ENCODE data around the gene VPREB3. TPM values are rescaled to one million over a fixed set of nuclear protein-coding genes. Genes with fewer than 3 reads are reported as not detected.

Gene VPREB3
- total RNA-seq, 1 experiment from 2014 or later = 2.4 TPM

- TF ChIP-seq ZBTB33 (IDR thresholded peaks at IDR 0.05; ENCODE audit: extremely low read depth, insufficient replicate concordance, low read length) (no peak), ELF1 (IDR thresholded peaks at IDR 0.05; ENCODE audit: borderline replicate concordance, low read depth) (no peak), SP1 (IDR thresholded peaks at IDR 0.05; ENCODE audit: low read depth) (no peak), JUND (IDR thresholded peaks at IDR 0.05) (no peak), SRF (IDR thresholded peaks at IDR 0.05; ENCODE audit: low read depth) (no peak), POLR2A (IDR thresholded peaks at IDR 0.05; ENCODE audit: borderline replicate concordance, extremely low read depth, insufficient read depth, insufficient read length) (no peak), REST (IDR thresholded peaks at IDR 0.05; ENCODE audit: low read depth) (no peak), EZH2phosphoT487 (IDR thresholded peaks at IDR 0.05; ENCODE audit: borderline replicate concordance) (no peak), RAD21 (IDR thresholded peaks at IDR 0.05; ENCODE audit: low read depth) (no peak), SIN3A (IDR thresholded peaks at IDR 0.05; ENCODE audit: low read depth) (no peak)
Observed at GRCh38 chr22:23784215-23784732, 30.0 kb upstream of the VPREB3 start (continued).

All from HCT116 (cell line).